Iris pigment epithelial cell (primary cell): ENCODE data around the gene CDC37.
A peak's percentile ranks its signal among the peaks of the same experiment; 100 is the strongest.

Experiments
- DNase-seq: peaks from one replicate; pipeline ENCODE4 v3.0.0-alpha.2; 2011; ENCODE audit warnings: low read depth

The CDC37 gene

DNA sequence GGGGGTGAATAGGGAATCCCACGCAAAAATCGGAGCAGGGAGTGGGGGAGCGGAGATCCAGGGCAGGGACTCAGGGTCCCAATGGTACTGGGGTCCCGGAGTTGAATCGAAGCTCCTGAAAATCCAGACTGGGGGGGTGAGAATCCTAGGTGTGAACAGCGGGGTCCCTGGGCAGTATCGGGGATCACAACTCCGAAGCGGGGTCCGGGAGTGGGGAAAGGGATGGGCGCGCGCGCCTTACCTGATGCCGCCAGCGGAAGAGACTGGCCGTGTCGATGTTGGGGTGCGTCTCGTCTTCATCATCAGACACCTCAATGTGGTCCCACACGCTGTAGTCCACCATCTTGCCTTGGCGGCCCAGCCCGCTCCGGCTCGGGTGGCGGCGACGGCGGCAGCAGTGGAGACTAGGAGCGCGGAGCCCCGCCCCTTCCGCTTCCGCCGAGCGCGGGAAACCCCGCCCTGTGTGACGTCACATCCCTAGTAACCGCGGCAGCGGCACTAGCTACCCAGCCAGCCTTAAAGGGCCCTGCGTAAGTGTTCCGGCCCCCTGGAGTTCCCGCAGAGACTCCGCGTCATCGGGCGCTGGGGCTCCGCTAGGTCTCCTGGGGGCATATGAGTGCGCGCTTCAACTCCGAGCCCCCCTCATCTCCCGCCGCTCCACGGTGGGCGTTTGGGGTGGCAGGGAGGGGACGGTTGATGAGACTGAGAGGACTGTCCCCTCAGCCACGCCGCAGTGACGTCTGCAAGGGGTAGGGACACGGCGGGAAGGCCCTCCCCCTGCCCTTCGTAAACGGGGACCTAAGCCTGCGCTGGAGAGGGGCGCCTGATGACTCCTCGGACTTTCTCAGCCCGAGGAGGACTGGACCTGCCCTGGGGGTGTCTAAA, at the start of gene CDC37:
Gene CDC37 (minus strand): TSS at position 406 of the 885 bp plus-strand sequence. CDS start 63 bp downstream, at position 343.
- DNase-seq: peak; percentile 96

DNA sequence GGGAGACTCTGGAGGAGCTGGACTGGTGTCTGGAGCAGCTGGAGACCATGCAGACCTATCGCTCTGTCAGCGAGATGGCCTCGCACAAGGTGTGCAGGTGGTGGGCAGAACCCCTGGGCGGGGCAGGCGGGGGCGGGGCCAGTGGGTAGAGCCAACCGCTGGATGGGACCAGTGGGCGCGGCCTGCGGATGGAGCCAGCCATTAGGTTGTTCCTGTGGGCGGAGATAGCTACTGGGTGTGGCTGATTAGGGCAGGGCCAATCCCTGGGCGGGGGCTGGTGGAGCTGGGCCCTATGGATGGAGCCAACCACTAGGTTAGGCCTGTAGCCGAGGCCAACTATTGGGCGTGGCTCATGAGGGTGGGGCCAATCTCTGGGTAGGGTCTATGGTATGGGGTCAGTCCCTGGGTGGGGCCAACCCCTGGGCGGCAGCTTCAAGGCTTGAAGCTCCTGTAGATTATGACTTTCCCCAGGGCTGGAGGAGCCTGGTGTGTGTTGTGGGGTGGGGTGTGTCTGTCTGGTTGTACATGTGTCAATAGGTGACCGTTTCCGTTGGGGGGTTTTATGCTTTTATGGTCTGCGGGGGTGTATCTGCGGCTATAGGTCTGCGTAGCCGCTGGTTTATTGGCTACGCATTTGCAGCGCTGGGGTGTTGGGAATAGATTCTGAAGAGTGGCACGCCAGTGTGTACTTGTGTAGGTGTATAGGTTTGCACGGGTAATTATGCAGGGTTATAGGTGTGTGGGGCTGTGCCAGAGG, 47.7 kb upstream of the CDC37 start:
- DNase-seq: no peak

DNA sequence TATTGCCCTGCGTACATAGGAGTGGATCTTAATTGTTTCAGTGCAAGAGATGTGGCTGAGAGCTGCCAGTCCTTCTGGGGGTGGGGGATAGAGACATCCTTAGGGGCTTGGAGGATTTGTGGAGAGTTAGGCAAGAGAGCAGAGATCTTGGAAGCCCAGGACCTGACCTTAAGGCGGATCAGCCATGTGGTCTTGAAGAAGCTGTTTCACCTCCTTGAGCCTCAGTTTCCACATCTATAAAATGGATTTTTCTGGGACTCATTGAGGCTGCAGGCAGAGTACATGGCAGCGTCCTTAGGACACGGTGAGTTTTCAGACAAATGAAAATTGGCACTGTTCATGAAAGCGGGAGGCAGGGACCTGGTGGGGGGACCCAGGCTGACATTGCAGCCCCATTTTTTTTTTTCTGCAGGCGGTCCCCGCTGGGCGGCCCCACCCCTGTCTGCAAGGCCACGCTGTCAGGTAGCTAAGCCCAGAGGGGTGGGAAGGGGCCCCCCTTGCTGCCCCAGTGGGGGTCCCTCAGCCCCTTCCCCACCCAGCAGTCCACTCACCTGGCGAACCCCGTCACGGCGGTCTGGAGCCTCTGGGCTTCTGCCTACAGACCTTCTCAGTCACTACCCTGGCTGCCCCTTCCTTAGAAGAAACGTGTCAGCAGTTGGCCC, 47.0 kb upstream of the CDC37 start:
- DNase-seq: no peak

DNA sequence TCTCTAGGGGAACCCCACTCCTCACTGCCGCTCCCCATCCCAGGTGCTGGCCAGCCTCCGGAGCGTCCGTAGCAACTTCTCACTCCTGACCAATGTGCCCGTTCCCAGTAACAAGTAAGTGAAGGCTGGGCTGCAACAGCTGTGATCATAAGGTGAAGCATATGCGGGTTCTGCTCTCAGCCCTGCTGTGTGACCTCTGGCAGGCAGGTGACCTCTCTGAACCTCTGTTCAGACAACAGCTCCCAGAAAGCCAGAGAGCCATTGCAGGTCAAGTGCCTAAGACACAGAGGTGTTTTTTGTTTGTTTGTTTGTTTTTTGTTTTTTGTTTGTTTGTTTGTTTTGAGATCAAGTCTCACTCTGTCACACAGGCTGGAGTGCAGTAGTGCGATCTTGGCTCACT, 45.7 kb upstream of the CDC37 start:
- no peak for DNase-seq

DNA sequence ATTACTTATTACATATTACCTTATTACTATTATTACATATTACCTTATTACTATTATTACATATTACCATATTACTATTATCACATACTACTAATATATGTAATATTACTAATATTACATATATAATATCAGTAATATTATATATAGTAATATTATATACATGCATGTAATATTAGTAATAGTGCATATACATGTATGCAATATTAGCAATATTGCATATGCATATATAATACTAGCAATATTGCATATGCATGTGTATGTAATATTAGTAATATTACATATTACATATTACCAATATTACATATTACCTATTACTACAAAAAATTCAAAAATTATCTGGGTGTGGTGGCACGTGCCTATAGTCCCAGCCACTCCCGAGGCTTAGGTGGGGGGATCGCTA, 39.4 kb upstream of the CDC37 start:
- DNase-seq: no peak

DNA sequence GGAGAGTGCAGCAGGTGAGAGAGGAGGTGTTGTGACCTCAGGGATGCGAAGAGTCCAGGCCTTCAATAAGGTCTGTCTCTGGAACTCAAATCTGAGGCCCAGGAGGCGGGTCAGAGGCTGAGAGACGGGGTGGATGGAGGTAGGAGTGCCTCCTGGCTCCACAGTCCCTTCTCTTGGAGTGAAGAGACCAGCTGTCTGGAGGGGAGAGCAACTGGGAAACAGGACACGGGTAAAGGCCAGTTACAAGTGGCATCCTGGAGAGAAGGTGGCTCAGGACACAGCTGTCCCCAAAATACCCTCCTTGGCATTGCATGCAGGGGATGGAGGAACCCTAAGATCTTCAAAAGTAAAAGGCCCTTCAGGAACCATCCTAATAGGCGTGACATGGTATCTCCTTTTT, 36.2 kb upstream of the CDC37 start:
- DNase-seq: no peak

DNA sequence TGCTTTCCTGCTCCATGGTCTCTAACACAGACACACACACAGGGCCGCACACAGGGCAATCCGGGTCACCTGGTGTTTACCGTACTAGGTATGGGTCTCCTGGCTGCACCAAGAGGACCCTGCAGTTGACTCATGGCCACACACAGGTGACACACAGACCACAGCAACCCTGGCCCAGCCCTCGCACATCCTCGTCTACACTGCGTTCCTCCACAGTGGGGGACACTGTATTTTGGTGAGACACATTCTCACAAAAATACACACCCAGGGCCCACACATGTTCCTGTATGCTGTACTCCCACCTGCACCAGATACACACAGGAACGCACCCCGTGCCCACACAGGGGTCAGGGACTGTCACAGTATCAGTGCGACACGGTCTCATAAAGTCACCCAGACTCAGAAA, 29.8 kb upstream of the CDC37 start:
- DNase-seq: no peak

DNA sequence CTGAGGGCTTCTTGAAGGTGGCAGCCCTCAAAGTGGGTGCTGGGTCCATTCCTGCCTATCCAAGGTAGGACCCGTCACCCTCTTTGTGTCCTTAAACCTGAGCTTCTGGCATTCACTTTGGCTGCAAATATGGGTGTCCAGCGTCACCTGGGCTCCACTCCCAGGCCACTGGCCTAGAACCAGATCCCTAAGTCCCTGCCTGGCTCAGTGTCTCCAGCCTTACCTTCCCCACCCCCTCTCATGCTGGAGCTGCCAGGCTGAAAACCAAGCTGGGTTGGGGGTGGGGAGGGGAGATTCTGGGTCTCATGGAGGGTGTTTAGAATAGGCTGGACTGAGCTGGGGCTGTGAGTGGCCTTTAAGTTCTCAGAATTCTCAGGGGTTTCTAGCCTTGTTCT, 29.4 kb upstream of the CDC37 start:
- DNase-seq: no peak

DNA sequence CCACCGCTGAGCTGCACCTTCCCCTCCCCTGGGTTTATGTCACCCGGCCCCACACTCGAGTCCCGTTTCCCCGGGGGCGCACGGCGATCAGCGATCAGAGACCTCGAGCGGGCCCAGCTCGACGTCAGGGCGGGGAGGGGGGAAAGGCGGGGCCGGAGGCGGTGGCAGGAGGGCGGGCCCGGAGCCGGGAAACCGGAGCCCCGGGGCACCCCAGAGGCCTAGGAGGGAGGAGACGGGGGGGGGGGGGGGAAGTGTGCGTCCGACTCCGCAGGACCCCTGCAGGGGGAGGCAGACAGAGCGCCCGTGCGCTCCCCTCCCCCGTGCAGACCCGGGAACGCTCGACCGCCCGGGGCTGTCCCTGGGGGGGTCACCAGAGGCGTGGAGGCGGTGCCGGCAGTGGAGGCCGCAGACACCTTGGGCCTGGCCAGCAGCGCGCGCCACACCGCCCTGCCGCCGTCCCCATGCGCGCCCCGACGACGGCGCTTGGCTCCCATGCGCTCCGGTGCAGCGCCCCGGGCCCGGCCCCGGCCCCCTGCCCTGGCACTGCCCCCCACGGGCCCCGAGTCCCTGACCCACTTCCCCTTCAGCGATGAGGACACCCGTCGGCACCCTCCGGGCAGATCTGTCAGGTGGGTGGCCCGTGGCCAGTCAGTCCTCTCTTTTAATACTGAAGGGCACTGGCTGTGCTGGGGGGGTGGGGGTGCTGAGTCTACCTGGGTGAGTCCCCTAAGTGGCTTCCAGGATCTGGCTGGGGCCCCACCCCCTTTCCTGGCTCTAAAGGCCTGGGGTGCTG, 28.8 kb upstream of the CDC37 start:
- DNase-seq: peak; percentile 53

DNA sequence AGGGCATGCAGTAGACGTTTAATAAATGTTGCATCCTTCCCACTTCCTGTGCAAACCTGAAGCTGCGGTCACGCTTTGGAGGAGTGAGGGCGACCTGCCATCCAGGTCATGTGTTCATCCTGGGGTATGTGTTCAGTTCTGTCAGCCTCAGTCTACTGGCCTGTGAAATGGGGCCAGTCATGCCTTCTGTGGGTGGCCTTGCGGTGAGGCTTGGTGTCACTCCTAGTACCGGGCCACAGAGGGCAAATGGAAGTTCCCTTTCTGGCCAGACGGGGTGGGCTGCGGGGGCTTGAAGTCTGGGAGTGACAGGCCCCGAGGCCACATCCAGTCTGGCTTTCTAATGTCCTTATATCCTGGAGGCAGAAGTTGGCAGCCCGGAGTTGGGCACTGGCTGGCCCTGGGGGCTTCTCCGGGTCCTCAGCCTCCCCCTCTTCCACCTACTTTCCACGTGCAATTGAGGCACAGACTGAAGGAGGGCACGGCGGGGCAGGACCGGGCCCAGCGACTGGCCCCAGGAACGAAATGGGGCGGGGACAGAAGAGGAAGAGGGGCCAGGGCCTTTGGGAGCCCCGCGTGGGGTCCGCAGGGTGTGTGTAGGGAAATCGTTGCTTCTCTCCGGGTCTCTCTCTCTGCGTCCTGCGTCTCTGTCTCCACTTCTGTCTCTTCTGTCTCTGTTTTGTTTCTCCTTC, 28.1 kb upstream of the CDC37 start:
- DNase-seq: peak; percentile 35

DNA sequence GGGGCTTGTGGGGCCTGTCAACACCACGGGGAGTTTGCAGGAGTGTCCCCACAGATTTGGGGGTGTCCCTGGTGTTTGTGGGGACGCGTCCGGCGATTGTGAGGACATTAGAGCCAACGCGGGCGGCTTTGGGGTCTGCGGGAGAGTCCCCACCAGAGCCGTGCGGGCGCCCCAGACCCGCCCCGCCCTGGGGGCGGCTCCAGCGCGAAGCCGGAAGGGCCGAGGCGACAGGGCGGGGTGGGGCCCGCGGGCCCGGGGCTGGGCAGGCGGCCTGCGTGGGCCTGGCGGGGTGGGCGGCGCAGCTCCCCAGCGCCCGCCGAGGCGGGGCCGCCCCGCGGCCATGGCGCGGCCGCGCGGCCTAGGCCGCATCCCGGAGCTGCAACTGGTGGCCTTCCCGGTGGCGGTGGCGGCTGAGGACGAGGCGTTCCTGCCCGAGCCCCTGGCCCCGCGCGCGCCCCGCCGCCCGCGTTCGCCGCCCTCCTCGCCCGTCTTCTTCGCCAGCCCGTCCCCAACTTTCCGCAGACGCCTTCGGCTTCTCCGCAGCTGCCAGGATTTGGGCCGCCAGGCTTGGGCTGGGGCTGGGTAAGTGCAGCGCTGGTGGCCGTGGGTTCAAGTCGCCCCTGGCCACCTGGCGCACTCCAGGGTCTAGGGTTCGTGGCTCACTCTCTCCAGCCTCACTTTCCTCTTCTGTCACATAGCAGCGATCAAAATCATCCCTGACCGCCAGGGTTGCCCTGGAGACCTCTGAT, 27.3 kb upstream of the CDC37 start:
- DNase-seq: no peak

DNA sequence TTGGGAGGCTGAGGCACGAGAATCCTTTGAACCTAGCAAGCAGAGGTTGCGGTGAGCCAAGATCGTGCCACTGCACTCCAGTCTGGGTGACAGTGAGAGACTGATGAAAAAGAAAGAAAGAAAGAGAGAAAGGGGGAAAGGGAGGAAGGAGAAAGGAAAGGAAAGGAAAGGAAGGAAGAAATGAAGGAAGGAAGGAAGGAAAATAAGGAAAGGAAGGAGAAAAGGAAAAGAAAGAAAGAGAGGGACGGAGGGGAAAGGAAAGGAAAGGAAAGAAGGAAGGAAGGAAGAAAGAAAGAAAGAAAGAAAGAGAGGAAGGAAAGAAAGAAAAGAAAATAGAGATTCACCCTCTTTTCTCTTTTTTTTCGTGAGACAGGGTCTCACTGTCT, 25.6 kb upstream of the CDC37 start:
- DNase-seq: no peak

DNA sequence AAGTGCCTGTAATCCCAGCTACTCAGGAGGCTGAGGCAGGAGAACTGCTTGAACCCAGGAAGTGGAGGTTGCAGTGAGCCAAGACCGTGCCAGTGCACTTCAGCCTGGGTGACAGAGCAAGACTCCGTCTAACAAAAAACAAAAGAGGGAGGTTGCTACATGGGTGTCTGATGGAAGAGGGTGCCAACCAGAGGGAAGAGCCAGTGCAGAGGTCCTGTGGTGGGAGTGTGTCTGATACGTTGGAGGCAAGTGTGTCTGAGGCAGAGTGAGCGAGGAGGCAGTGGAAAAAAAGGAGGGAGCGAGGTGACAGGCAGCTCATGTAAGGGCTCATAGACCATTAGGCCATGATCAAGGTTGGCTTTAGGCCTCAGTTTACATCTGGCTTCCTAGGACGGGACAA, 23.8 kb upstream of the CDC37 start:
- DNase-seq: no peak

DNA sequence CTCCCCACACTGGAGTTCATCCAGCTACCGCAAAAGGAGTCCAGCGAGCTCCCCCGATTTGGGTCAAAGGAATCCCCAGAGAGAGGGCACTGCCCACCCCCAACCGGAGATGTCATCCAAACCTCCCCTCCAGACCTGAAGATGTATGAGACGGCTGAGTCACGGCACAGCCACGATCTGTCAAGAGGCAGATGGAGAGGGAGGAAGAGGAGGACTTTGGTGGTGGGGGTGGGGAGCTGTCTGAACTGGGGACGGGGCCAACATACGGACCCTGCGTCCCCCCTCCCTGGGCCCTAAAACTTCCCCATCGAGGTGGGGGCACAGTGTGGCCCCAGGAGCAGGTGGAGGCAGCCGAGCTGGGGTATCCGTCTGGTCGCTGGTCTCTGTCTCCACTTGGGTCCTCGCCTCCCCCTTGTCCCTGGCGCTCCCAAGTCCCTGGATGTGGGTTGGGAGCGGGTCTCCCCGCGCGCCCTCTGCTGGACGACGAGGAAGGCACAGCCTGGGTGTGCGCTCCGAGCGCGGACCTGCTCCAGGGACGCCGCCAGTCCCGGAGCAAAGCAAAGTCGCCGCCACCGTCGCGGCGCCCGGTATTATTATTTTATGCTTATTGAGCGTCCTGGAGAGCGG, 20.8 kb upstream of the CDC37 start:
- DNase-seq: peak; percentile 58

DNA sequence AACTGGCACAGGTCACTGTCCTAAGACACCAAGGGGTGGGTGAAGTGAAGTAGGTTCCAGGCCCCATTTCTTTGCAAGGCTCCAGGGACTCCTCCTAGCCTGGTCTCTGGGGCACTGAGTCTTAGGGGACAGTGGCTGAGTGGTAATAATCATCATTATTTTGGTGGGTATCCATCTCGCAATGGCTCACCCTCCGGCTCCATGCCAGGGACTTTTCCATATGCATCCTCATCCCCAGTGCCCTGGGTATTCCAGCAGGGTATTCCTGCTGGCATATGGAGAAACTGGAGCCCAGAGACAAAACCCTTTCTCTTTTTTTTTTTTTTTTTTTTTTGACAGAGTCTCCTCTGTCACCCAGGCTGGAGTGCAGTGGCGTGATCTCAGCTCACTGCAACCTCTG, 19.5 kb upstream of the CDC37 start:
- no peak for DNase-seq

DNA sequence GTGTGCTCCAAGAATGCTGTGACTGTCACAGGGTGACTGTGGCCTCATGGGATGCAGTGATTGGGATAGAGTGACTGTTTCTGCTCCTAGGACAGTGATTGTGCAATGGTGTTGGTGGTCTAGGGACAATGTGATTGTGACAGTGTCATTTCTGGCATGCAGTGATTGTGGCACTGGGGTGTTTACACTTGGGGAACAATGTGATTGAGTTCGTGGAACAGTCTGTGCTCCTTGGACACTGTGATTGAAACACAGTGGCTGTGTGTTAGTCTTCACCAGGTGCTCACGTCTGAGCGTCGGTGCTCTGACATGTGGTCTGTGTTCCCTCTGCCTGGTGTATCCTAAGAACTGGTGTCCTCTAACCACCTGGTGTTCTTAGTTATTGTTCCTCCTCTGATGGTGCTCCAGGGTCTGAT, 18.7 kb upstream of the CDC37 start:
- no peak for DNase-seq

DNA sequence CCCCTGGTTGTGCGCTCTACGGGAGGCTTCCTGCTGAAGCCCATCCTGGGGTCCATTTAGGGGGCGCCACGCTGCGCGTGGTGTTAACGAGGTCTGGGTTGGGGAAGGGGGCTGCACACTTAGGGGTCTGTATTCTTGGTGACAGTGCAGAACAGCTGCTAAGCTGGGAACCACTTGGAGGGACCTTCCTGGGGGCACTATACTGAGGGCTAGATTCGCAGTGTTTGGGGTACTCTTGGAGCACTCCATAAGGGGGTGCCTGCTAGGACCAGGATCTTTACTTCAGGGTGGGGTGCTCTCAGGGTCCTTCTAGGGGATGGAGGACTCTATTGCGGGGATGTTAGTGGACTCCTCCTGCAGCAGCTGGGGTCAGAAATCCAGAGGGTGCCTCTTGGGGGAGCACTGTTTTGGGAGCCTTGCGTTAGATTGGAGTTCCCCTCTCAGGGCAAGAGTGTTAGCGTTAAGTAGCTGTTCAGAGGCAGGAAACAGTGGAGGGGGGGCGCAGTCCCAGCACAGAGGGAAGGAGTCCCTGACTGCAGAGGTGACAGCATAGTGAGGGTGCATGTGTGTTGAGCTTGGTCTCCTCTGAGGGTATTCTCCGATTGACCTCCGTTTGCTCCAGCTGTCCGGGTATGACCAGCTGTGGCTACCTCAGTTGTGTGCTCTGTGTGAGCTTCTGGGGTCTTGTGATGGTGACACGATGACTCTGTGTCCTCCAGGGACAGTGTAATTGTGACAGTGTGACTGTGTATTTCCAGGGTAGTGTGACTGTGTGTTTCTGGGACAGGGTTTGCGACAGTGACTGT, 18.1 kb upstream of the CDC37 start:
- no peak for DNase-seq

DNA sequence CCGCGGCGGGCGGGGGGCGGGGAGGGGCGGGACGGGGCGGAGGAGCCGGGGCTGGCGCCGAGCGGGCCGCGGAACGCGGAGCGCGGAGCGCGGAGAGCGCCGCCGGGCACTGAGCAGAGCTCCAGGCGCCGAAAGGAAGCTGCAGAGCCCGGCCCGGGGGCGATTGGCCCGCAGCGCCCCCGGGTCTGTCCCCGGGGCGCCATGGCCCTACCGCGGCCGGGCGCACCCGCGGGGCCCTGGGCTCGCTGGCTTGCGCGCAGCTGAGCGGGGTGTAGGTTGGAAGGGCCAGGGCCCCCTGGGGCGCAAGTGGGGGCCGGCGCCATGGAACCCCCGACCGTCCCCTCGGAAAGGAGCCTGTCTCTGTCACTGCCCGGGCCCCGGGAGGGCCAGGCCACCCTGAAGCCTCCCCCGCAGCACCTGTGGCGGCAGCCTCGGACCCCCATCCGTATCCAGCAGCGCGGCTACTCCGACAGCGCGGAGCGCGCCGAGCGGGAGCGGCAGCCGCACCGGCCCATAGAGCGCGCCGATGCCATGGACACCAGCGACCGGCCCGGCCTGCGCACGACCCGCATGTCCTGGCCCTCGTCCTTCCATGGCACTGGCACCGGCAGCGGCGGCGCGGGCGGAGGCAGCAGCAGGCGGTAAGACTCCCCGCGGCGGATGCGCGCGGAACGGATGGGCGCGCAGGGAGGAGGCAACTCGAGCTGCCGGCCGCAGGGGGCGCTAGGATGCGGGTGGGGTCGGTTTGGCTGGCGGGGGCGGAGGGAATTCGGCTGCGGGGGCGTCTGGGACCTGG, 17.3 kb upstream of the CDC37 start, which contains the start of gene PDE4A:
Gene PDE4A (plus strand): TSS at position 95 of the 796 bp plus-strand sequence. CDS start 227 bp downstream, at position 322.
- peak; percentile 70 for DNase-seq
